IPS DF 6.9 (cell line): ENCODE data around the gene PDIA5.

Experiments used
- DNase-seq: peaks from one replicate; pipeline ENCODE4 v3.0.0-alpha.2; 2013; ENCODE audit warnings: low read depth, low spot score
- H3K27ac ChIP-seq: one replicate; pipeline ENCODE4 v1.5.1; 2013; ENCODE audit warnings: low read length, control low read depth
- H3K27me3 ChIP-seq: 2 replicates; pipeline ENCODE4 v1.6.1; 2013; ENCODE audit warnings: mild to moderate bottlenecking, low read length; ENCODE audit not compliant: control insufficient read depth, insufficient read depth
- H3K36me3 ChIP-seq: 2 replicates; pipeline ENCODE4 v1.6.1; 2013; ENCODE audit warnings: low read length; ENCODE audit not compliant: control insufficient read depth, insufficient read depth
- H3K4me1 ChIP-seq: 2 replicates; pipeline ENCODE4 v1.6.1; 2013; ENCODE audit warnings: low read length; ENCODE audit not compliant: control insufficient read depth, insufficient read depth
- H3K4me3 ChIP-seq: 2 replicates; pipeline ENCODE4 v1.5.1; 2013; ENCODE audit warnings: mild to moderate bottlenecking, low read length
- H3K9me3 ChIP-seq: 2 replicates; pipeline ENCODE4 v1.6.1; 2013; ENCODE audit warnings: low read length, inconsistent platforms; ENCODE audit not compliant: control insufficient read depth, insufficient read depth
- WGBS: extraction: QIAGEN DNeasy Blood & Tissue Kit; methylation state at CpG from one replicate; pipeline ENCODE4 v1.1.7; 2013; ENCODE audit warnings: mixed read lengths, missing lambda C conversion rate; ENCODE audit not compliant: insufficient read length, insufficient coverage; 5-methylcytosine and 5-hydroxymethylcytosine counted together

The PDIA5 gene

DNA sequence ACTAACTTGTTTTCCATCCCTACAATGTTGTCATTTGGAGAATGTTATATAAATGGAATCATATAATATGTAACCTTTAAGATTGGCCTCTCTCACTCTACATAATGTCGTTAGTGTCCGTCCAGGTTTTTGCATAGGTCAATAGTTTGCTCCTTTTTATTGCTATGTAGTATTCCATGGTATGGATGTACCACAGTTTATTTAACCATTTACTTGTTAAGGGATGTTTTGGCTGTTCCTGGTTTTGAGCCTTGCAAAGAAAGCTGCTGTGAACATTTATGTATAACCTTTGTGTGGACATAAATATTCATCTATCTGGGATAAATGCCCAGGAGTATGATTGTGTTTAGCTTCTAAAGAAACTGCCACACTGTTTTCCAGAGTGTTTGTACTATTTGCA lies 100.9 kb downstream of the PDIA5 start:
- Histone ChIP-seq H3K4me1 (no peaks in the 10 kb centered on the region; the same call in 1 of the 2 replicates), H3K4me3 (no peak overlapping the region), H3K27ac (no peak overlapping the region), H3K9me3 (no peaks in the 10 kb centered on the region), H3K36me3 (no peaks in the 10 kb centered on the region; the same call in 1 of the 2 replicates), H3K27me3 (no peaks in the 10 kb centered on the region)
- DNase-seq, result no peak
- no CpG with 5 or more reads among the region's 2 CpGs for WGBS

DNA sequence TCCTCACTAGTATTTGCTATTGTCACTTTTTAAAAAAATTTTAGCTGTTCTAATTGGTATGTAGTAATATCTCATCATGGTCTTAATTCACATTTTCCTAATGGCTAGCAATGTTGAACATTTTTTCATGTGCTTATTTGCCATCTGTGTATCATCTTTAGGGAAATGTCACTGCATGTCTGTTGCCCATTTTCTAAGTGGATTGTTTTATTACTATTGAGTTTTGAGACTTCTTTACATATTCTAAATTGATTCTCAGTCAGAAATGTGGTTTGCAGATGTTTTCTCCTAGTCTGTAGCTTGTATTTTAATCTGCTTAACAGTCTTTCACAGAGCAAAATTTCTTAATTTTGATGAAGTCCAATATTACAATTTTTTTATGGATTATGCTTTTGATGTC lies 101.3 kb downstream of the PDIA5 start:
- H3K9me3 ChIP-seq, result no peaks in the 10 kb centered on the region
- no peaks in the 10 kb centered on the region; the same call in 1 of the 2 replicates for H3K4me1 ChIP-seq
- no peak for DNase-seq
- H3K4me3 ChIP-seq, result no peak overlapping the region
- no peak overlapping the region for H3K27ac ChIP-seq
- no peaks in the 10 kb centered on the region for H3K27me3 ChIP-seq
- H3K36me3 ChIP-seq, result no peaks in the 10 kb centered on the region; the same call in 1 of the 2 replicates

DNA sequence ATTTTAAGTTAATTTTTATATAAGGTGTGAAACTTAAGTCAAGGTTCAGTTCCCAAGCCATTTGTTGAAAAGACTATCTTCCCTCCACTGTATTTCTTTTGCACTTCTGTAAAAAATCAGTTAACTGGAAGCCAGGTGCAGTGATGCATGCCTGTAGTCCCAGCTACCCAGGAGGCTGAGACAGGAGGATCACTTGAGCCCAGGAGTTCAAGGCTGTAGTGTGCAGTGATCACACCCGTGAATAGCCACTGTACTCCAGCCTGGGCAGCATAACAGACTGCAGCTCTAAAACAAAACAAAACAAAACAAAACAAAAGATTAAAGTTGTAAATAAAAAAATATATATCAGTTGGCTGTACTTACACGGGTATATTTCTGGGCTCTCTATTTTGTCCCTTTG lies 101.8 kb downstream of the PDIA5 start:
- Histone ChIP-seq H3K4me3 (no peak overlapping the region), H3K9me3 (no peaks in the 10 kb centered on the region), H3K27ac (no peak overlapping the region), H3K4me1 (no peaks in the 10 kb centered on the region; the same call in 1 of the 2 replicates), H3K36me3 (no peaks in the 10 kb centered on the region; the same call in 1 of the 2 replicates), H3K27me3 (no peaks in the 10 kb centered on the region)
- no CpG with 5 or more reads among the region's 2 CpGs for WGBS
- no peak for DNase-seq

DNA sequence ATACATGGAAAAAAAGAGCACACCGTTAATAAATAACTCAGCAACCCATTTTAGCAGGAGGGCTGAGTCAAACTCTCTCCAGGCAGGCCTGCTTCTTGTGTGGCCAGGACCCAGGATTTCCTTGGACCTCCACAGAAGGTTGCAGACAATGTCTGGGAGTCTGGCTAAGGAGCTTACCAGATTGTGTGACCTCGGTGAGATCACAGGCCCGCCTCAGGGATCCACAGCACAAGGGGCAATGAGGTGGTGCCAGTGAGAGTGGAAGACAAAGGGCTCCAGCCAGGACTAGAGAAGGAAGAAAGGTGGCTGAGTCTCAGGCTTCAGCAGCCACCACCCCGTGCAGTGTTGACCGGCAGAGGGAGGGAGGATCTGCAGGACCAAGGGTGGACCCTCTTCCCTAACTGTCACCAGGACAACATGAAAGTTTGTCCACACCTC lies 102.7 kb downstream of the PDIA5 start:
- no peaks in the 10 kb centered on the region for H3K27me3 ChIP-seq
- H3K4me1 ChIP-seq, result no peaks in the 10 kb centered on the region; the same call in 1 of the 2 replicates
- no CpG with 5 or more reads among the region's 5 CpGs for WGBS
- no peak overlapping the region for H3K4me3 ChIP-seq
- H3K27ac ChIP-seq, result no peak overlapping the region
- no peaks in the 10 kb centered on the region; the same call in 1 of the 2 replicates for H3K36me3 ChIP-seq
- no peaks in the 10 kb centered on the region for H3K9me3 ChIP-seq
- no peak for DNase-seq

DNA sequence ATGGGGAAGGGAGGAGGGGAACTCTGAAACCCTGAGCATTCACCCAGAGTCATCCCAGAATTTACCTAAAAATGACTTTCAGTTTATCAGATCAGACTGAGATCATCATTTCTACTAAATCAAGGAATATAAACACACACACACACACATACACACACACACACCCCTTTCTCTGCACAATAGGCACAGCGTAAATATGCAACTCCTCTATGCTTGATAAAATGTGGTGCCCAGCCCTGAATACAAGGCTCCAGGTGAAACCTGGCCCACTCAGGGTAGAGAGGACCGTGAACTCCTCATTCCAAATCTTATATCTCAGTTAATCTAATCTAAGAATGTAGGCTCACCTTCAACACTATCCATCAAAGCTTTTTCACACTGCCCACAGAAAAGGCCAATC lies 103.1 kb downstream of the PDIA5 start:
- no peaks in the 10 kb centered on the region for H3K9me3 ChIP-seq
- no CpG with 5 or more reads among the region's 2 CpGs for WGBS

DNA sequence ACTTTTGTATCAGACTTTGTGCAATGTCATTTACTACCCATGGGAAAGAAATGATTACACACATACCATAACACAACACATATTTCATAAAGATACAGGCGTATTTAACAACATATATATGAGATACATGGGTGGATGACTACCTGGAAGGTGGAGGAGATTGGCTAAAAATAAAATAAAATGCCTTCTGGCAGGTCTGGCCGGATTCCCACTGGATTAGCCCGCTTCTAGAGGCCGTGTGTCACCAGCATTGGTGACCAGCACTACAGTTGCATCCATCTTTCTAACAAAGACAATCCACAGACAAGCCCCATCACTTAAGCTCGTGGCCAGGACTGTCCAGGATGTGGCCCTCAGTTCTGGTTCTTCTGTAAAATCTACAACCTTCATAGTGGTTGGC lies 114.0 kb downstream of the PDIA5 start:
- no peaks in the 10 kb centered on the region for H3K27me3 ChIP-seq
- no peak overlapping the region for H3K4me3 ChIP-seq
- H3K9me3 ChIP-seq, result no peaks in the 10 kb centered on the region
- H3K27ac ChIP-seq, result no peak overlapping the region
- no peaks in the 10 kb centered on the region for H3K36me3 ChIP-seq
- no CpG with 5 or more reads among the region's 5 CpGs for WGBS
- no peak for DNase-seq
- H3K4me1 ChIP-seq, result no peaks in the 10 kb centered on the region

More for the DNA sequence above, 103.1 kb downstream of the PDIA5 start:
- H3K27me3 ChIP-seq, result no peaks in the 10 kb centered on the region
- no peak overlapping the region for H3K4me3 ChIP-seq
- H3K4me1 ChIP-seq, result no peaks in the 10 kb centered on the region; the same call in 1 of the 2 replicates
- no peak for DNase-seq
- H3K36me3 ChIP-seq, result no peaks in the 10 kb centered on the region; the same call in 1 of the 2 replicates
- H3K27ac ChIP-seq, result no peak overlapping the region

DNA sequence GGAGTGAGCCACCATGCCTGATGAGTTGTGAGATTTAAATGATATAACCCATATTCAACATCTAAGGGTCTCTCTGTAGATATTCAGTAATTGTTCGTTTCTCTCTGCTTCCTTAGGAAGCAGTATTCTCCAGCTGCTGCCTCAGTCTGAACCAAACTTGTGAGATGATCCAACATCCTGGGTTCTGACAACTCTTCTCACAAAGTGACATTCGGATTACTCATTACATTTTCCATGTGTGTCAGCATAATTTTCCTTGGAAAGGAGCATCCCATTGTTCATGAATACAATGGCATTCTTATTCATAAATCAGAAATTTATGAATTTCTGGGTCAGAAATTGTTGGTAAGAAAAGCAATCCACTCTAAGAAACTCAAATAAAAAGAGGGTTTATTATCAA lies 119.9 kb downstream of the PDIA5 start:
- DNase-seq, result no peak
- H3K27ac ChIP-seq, result no peak overlapping the region
- H3K9me3 ChIP-seq, result no peaks in the 10 kb centered on the region
- no peaks in the 10 kb centered on the region for H3K36me3 ChIP-seq
- WGBS, result no CpG with 5 or more reads among the region's 2 CpGs
- no peaks in the 10 kb centered on the region for H3K27me3 ChIP-seq
- no peaks in the 10 kb centered on the region for H3K4me1 ChIP-seq
- no peak overlapping the region for H3K4me3 ChIP-seq

DNA sequence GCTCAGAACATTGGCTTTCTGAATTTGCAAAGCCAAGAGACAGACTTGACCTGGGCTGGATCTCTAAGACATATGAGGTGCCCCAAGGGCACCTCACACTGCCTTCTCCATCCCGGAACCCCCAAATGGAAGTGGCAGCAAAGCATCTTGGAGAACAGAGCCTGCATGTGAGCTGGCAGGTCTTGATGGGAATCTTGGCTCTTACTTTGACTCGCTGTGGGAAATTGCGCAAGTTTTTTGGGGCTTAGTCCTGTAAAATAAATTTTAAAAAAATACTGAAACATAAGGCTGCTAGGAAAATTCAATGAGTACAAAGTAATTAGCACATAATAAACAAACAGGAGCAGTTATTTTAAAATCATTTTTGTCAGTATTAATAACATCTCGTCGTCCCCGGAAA lies 121.2 kb downstream of the PDIA5 start:
- Histone ChIP-seq H3K36me3 (no peaks in the 10 kb centered on the region), H3K27ac (no peak overlapping the region), H3K9me3 (no peaks in the 10 kb centered on the region), H3K4me1 (no peaks in the 10 kb centered on the region), H3K4me3 (no peak overlapping the region), H3K27me3 (no peaks in the 10 kb centered on the region)
- DNase-seq, result no peak
- no CpG with 5 or more reads among the region's 6 CpGs for WGBS

DNA sequence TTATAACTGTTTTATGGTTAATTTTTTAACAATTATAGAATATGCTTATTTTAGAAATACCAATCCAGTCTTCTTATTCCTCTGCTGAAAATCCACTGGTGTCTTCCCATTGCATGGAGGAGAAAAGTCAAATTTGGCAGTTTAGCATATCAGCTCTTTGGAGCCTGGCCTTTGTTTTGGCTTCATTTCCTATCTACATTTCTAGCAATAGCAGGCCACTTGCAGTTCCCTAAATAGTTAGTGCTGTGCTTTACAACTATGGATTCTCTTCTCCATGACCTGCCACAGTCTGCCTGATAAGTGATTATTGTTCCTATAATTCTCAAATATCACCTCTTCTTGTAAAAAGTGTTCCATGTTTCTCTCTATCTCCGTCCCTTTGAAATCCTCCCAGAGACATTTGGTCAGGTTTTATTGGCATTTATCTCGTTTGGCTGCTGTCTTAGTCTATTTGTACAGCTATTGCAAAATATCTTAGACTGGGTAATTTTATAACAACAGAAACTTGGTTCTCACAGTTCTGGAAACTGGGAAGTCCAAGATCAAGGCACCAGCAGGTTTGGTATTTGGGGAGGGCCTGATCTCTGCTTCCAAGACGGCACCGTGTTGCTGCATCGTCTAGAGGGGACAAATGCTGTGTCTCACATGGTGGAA lies 126.8 kb downstream of the PDIA5 start:
- H3K4me3 ChIP-seq, result no peak overlapping the region

DNA sequence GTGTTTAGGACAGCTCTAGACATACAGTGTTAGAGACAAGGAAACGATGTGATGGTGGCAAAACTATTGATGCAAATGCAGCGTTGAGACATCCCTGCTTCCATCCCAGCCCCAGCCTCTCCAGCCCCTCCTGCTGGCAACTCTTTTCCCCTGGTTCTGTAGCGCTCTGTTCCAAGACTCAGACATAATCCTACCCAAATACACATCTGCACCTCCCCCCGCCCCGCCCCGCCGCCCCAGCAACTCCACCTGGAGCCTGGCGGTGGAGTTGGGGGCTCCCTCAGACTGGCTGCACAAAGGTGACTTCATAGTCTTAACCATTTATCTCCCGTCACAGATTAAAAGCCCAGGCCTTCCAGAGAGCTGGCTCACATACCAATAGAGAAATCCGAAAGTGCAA lies 127.7 kb downstream of the PDIA5 start:
- WGBS, result no CpG with 5 or more reads among the region's 10 CpGs

More for the DNA sequence above, 126.8 kb downstream of the PDIA5 start:
- Histone ChIP-seq H3K27ac (no peak overlapping the region), H3K4me1 (peaks cover 1% of the 10 kb centered on the region; the same call in 1 of the 2 replicates), H3K36me3 (no peaks in the 10 kb centered on the region), H3K9me3 (no peaks in the 10 kb centered on the region), H3K27me3 (no peaks in the 10 kb centered on the region)
- no peak for DNase-seq
- no CpG with 5 or more reads among the region's 5 CpGs for WGBS

DNA sequence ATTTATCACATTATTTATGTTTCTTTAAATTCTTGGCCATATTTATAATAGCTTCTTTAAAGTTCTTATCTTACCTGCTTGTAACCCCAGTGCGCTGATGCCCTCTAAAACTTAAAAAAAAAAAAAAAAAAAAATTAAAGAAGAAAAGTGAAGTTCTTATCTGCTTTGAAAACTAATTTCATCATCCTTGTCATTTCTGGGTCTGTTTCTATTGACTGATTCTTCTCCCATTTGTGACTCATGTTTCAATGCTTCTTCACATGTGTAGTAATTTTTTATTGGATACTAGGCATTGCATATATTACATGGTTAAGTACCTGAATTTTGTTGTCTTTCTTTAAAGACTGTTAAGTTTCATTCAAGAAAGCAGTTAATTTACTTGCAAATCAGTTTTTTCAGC lies 131.5 kb downstream of the PDIA5 start:
- no peaks in the 10 kb centered on the region for H3K36me3 ChIP-seq
- DNase-seq, result no peak
- no peak overlapping the region for H3K4me3 ChIP-seq
- H3K27ac ChIP-seq, result no peak overlapping the region
- no peaks in the 10 kb centered on the region for H3K27me3 ChIP-seq
- peaks cover 1% of the 10 kb centered on the region; the same call in 1 of the 2 replicates for H3K4me1 ChIP-seq
- WGBS, result no CpG with 5 or more reads among the region's 1 CpG
- H3K9me3 ChIP-seq, result no peaks in the 10 kb centered on the region

More for the DNA sequence above, 127.7 kb downstream of the PDIA5 start:
- peaks cover 1% of the 10 kb centered on the region; the same call in 1 of the 2 replicates for H3K4me1 ChIP-seq
- H3K27ac ChIP-seq, result no peak overlapping the region
- no peak overlapping the region for H3K4me3 ChIP-seq
- H3K27me3 ChIP-seq, result no peaks in the 10 kb centered on the region
- DNase-seq, result peak; percentile 61
- H3K9me3 ChIP-seq, result no peaks in the 10 kb centered on the region
- H3K36me3 ChIP-seq, result no peaks in the 10 kb centered on the region
